ENCODE results near the gene TMEM200B.

Gene TMEM200B

DNA sequence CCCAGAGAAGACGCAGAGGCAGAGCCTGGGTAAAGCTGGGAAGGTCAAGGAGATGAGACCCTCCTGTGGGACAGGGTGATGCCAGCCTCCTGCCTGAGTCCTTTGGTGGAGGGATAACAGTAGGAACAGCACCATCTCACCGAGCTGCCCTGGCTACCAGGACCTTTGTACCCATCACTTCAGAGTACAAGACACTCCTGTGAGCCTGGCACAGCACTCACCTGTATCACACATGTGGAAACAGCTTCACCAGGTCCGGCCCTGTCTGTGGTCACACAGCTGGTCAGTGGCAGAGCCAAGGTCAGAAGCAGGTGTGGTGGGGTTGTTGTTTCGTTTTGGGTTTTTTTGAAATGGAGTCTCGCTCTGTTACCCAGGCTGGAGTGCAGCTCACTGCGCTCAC, 5.0 kb upstream of the TMEM200B start (continued):
- no peak for TF ChIP-seq SETDB1 (IDR thresholded peaks at IDR 0.05; ENCODE audit: insufficient read length, low read length)

DNA sequence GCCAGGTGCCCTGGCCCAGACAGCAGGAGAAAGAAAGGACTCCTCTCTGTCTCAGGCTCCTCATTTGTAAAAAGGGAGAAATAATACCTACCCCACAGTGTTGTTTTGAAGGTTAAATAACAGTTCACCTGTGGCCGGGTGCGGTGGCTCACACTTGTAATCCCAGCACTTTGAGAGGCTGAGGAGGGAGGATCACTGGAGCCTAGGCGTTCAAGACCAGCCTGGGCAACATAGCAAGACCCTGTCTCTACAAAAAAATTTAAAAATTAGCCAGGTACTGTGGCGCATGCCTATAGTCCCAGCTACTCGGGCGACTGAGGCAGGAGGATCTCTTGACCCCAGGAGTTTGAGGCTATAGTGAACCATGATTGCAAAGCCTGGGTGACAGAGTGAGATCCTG, 2.5 kb upstream of the TMEM200B start:
- Histone ChIP-seq H3K27ac (ENCODE audit: extremely low read depth, low read depth, low read length) (no peak overlapping the region), H3K9me3 (ENCODE audit: control insufficient read depth, insufficient read depth, low read depth, low read length) (no peaks in the 10 kb centered on the region), H3K4me3 (ENCODE audit: low read depth, low read length) (no peak overlapping the region), H3K36me3 (ENCODE audit: control insufficient read depth in 2 of 2, insufficient read depth in 1 of 2, low read length in 2 of 2) (no peaks in the 10 kb centered on the region), H3K4me1 (ENCODE audit: control insufficient read depth, insufficient read depth, low read length) (no peaks in the 10 kb centered on the region)
- CTCF ChIA-PET = interaction anchor here (0.6 kb wide), 1 partner anchor 1654 kb away, joined by 3 read pairs; no protein-coding TSS in a partner anchor
- TF ChIP-seq, protein P1, sequence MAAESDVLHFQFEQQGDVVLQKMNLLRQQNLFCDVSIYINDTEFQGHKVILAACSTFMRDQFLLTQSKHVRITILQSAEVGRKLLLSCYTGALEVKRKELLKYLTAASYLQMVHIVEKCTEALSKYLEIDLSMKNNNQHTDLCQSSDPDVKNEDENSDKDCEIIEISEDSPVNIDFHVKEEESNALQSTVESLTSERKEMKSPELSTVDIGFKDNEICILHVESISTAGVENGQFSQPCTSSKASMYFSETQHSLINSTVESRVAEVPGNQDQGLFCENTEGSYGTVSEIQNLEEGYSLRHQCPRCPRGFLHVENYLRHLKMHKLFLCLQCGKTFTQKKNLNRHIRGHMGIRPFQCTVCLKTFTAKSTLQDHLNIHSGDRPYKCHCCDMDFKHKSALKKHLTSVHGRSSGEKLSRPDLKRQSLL (tag by site-specific recombination; IDR thresholded peaks at IDR 0.05) = no peak
- peak; percentile 88 for TF ChIP-seq ZNF121 (tag by site-specific recombination; IDR thresholded peaks at IDR 0.05)
- POLR2A ChIA-PET = interaction anchor here (1.1 kb wide), 1 partner anchor 10 kb away, joined by 3 read pairs; no protein-coding TSS in a partner anchor

DNA sequence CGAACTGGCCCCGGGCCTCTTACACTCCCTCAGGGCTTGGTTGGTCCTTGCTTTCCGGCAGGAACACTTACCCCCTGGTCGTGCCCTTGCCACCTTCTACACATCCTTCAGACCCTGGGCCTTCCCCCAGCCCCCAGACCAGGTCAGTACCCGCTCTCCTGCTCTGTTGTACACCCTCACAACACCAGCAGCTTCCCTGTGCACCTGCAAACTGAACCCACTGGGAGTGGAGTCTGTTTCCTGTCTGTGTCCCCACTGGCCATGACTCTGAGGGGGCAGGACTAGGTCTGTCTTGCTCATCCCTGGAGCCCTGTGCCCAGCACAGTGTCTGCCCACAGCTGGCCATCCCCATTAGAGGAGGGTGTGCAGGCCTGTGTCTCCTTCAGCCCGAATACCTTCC, 2.1 kb upstream of the TMEM200B start:
- ChIA-PET CTCF (interaction anchor here (1.4 kb wide), 1 partner anchor 77 kb away, joined by 4 read pairs; no protein-coding TSS in a partner anchor), POLR2A (interaction anchor here (1.1 kb wide), 1 partner anchor 55 kb away, joined by 5 read pairs; no protein-coding TSS in a partner anchor)
- Histone ChIP-seq H3K9me3 (ENCODE audit: control insufficient read depth, insufficient read depth, low read depth, low read length) (no peaks in the 10 kb centered on the region), H3K4me3 (ENCODE audit: low read depth, low read length) (no peak overlapping the region), H3K36me3 (ENCODE audit: control insufficient read depth in 2 of 2, insufficient read depth in 1 of 2, low read length in 2 of 2) (no peaks in the 10 kb centered on the region), H3K4me1 (ENCODE audit: control insufficient read depth, insufficient read depth, low read length) (no peaks in the 10 kb centered on the region), H3K27ac (ENCODE audit: extremely low read depth, low read depth, low read length) (no peak overlapping the region)
- TF ChIP-seq ZNF664 (tag by site-specific recombination; IDR thresholded peaks at IDR 0.05) = no peak

DNA sequence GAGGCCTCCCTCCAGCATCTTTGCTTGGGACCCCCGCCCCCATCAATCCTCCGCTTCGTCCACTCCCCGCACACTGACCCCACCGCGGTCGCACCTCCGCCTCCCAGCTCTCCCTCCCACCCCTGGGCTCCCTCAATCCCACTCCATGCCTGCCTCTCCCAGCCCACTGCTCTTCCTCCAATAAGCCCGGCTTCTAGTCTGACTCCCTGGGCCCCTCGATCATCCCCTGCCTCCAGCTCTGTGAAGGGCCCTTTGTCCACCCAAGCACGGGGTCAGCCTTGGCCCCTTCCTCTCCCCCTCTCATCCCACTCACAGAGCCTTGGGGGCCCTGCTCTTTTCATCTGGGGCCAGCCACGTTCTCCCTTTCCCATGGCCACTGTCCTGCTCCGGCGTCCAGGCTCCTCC, 1.5 kb upstream of the TMEM200B start:
- CTCF ChIA-PET = interaction anchor here (1.4 kb wide), 1 partner anchor 77 kb away, joined by 4 read pairs; no protein-coding TSS in a partner anchor
- Histone ChIP-seq H3K4me3 (ENCODE audit: low read depth, low read length) (no peak overlapping the region), H3K9me3 (ENCODE audit: control insufficient read depth, insufficient read depth, low read depth, low read length) (no peaks in the 10 kb centered on the region), H3K27ac (ENCODE audit: extremely low read depth, low read depth, low read length) (no peak overlapping the region), H3K4me1 (ENCODE audit: control insufficient read depth, insufficient read depth, low read length) (no peaks in the 10 kb centered on the region), H3K36me3 (ENCODE audit: control insufficient read depth in 2 of 2, insufficient read depth in 1 of 2, low read length in 2 of 2) (no peaks in the 10 kb centered on the region)
- POLR2A ChIA-PET = interaction anchor here (1.1 kb wide), 1 partner anchor 56 kb away, joined by 5 read pairs; no protein-coding TSS in a partner anchor
- TF ChIP-seq ZNF544 (tag by site-specific recombination; IDR thresholded peaks at IDR 0.05) (no peak), ZFHX2 (tag by site-specific recombination; conservative IDR thresholded peaks at IDR 0.05) (peak; percentile 63), ZNF19 (tag by site-specific recombination; IDR thresholded peaks at IDR 0.05; ENCODE audit: low read depth) (no peak), ZNF530 (tag by site-specific recombination; IDR thresholded peaks at IDR 0.05; ENCODE audit: low read depth) (no peak), ZNF610 (tag by site-specific recombination; IDR thresholded peaks at IDR 0.05; ENCODE audit: borderline replicate concordance) (no peak), ZNF510 (tag by site-specific recombination; IDR thresholded peaks at IDR 0.05; ENCODE audit: insufficient replicate concordance) (no peak), SCRT1 (tag by site-specific recombination; IDR thresholded peaks at IDR 0.05; ENCODE audit: borderline replicate concordance) (no peak), ZNF521 (tag by site-specific recombination; IDR thresholded peaks at IDR 0.05) (no peak), EGR2 (tag by site-specific recombination; IDR thresholded peaks at IDR 0.05; ENCODE audit: low read depth) (peak; percentile 83), ZNF274 (IDR thresholded peaks at IDR 0.05; ENCODE audit: low read length) (no peak), ZNF274 (tag by site-specific recombination; IDR thresholded peaks at IDR 0.05; ENCODE audit: borderline replicate concordance) (no peak), ZNF664 (tag by site-specific recombination; IDR thresholded peaks at IDR 0.05) (no peak), ZFP69B (tag by site-specific recombination; IDR thresholded peaks at IDR 0.05) (no peak), ZNF677 (tag by site-specific recombination; IDR thresholded peaks at IDR 0.05) (no peak)
- TF ChIP-seq, protein P2, sequence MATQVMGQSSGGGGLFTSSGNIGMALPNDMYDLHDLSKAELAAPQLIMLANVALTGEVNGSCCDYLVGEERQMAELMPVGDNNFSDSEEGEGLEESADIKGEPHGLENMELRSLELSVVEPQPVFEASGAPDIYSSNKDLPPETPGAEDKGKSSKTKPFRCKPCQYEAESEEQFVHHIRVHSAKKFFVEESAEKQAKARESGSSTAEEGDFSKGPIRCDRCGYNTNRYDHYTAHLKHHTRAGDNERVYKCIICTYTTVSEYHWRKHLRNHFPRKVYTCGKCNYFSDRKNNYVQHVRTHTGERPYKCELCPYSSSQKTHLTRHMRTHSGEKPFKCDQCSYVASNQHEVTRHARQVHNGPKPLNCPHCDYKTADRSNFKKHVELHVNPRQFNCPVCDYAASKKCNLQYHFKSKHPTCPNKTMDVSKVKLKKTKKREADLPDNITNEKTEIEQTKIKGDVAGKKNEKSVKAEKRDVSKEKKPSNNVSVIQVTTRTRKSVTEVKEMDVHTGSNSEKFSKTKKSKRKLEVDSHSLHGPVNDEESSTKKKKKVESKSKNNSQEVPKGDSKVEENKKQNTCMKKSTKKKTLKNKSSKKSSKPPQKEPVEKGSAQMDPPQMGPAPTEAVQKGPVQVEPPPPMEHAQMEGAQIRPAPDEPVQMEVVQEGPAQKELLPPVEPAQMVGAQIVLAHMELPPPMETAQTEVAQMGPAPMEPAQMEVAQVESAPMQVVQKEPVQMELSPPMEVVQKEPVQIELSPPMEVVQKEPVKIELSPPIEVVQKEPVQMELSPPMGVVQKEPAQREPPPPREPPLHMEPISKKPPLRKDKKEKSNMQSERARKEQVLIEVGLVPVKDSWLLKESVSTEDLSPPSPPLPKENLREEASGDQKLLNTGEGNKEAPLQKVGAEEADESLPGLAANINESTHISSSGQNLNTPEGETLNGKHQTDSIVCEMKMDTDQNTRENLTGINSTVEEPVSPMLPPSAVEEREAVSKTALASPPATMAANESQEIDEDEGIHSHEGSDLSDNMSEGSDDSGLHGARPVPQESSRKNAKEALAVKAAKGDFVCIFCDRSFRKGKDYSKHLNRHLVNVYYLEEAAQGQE (tag by site-specific recombination; IDR thresholded peaks at IDR 0.05) = no peak
- TF ChIP-seq, protein P3, sequence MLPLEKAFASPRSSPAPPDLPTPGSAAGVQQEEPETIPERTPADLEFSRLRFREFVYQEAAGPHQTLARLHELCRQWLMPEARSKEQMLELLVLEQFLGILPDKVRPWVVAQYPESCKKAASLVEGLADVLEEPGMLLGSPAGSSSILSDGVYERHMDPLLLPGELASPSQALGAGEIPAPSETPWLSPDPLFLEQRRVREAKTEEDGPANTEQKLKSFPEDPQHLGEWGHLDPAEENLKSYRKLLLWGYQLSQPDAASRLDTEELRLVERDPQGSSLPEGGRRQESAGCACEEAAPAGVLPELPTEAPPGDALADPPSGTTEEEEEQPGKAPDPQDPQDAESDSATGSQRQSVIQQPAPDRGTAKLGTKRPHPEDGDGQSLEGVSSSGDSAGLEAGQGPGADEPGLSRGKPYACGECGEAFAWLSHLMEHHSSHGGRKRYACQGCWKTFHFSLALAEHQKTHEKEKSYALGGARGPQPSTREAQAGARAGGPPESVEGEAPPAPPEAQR (tag by site-specific recombination; IDR thresholded peaks at IDR 0.05) = no peak
- TF ChIP-seq, protein P4, sequence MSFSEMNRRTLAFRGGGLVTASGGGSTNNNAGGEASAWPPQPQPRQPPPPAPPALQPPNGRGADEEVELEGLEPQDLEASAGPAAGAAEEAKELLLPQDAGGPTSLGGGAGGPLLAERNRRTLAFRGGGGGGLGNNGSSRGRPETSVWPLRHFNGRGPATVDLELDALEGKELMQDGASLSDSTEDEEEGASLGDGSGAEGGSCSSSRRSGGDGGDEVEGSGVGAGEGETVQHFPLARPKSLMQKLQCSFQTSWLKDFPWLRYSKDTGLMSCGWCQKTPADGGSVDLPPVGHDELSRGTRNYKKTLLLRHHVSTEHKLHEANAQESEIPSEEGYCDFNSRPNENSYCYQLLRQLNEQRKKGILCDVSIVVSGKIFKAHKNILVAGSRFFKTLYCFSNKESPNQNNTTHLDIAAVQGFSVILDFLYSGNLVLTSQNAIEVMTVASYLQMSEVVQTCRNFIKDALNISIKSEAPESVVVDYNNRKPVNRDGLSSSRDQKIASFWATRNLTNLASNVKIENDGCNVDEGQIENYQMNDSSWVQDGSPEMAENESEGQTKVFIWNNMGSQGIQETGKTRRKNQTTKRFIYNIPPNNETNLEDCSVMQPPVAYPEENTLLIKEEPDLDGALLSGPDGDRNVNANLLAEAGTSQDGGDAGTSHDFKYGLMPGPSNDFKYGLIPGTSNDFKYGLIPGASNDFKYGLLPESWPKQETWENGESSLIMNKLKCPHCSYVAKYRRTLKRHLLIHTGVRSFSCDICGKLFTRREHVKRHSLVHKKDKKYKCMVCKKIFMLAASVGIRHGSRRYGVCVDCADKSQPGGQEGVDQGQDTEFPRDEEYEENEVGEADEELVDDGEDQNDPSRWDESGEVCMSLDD (tag by site-specific recombination; IDR thresholded peaks at IDR 0.05) = no peak

All from HEK293 (cell line).